NCI-H748 (cell line): ENCODE data around the gene DIS3L2.
"Not testable (repeated sequence)": the region's sequence is repeated elsewhere in the genome, so short reads cannot be mapped to it uniquely, and the experiment has no call there.

Experiments used
- DNase-seq: peaks from one replicate; lab custom pipeline; 2025; ENCODE audit not compliant: unreplicated experiment; lab: John Stamatoyannopoulos, UW

DIS3L2 gene

DNA sequence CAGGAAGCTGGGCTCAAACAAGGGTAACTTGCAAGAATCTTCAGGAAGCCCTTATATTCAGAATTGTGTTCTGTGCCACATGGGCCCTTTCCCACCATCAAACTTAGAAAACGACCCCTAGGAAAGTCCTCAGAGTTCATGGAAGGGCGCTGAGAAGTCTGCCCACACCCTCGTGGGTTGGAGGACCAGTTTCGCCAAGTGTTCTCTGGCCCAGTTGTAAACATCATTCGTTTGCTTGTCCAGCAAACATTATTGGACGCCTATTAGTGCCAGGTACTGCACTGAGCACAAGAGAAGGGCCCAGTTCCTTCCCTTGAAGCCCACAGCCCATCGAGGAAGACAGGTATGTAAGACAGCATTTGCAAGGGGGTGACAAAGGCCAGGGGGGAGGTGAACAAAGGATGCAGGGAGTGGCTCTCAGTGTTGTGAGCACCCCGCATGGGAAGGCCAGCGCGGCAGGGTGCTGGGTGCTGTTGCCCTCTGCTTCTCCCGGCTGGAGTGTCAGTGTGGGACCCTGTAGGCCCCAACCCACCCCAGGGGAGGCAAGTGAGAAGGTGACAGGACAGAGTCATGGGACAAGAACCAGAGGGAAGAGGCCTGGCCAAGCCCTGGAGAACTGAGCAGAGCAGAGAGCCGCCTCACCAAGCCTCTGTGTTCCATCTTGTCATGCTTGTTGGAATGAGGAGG is 356.8 kb downstream of the DIS3L2 start:
- no peak for DNase-seq

DNA sequence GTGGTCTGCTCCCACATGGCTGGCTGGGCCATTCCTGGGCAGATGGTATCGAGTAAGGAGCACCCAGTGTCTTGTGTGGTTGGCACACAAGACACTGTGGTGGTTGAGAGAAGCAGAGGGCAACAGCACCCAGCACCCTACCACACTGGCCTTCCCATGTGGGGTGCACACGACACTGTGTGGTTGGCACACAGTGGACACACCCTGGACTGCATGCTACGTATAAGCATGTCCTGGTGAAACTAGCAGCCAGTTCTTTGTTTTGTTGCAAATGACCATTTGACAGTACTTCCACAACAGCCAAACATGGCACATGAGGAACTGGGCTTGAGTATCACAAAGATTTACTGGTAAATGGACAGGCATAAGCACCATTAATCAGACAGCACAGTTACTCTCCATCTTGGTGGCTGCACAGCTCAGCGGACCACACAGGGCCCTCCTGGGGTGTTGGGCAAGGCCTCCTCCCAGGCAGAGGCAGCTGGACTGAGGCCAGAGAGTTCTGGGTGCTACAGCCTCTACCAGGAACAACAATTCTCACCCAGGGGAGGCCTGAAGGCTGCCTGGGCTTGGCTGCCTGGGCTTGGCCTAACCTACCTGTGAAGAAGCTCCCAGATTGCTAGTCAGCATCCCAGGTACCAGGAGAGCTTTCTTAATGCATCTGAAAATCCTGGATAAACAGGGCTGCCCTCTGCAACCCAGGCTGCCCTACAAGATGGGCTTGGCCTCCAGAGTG is 357.7 kb downstream of the DIS3L2 start:
- DNase-seq, result no peak

DNA sequence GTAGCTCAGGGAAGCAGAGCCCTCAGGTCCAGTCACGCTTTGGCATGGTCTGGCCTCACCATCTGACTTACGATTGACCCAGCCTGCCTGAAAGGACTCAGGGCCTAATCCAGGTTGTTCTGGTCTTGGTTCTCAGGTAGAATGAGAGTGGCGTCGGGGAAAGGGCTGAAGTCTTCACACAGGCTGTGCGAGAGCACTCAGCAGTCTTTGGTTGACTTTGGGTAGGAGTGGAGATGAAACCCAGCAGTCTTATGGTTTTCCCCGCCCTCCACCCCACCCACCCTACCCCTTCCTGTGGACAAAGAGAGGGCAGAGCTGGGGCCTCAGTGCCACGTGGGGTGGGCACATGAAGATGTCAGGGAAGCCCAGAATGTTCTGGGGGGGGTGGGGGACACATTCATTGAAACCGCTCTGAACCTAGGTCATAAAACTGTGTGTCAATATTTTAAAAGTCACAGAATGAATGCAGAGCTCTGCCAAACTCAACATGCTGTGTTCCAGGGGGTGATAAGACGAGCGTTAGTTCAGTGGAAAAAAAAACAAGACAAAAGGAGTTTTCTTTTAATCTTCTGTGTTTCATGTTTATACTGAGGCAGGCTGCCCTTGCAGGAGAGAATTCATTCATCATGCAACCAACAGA is 358.4 kb downstream of the DIS3L2 start:
- DNase-seq, result no peak

DNA sequence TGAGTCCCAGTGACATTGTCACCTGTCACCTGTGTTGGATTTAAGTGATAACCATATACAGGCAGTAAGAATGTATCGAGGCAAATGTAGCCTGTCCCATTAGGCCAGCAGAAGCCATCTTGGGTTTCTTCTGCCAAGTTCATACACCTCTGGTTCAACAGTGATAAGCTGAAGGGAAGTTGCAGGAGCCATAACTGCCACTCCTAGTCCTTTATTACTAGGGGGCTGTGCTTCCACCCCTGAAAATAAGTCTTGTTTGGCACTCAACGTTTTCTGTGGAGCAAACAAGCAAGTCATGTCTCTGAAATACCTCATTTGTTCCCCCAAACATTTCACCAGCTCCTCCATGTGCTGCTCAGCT is 358.9 kb downstream of the DIS3L2 start:
- DNase-seq, result no peak

DNA sequence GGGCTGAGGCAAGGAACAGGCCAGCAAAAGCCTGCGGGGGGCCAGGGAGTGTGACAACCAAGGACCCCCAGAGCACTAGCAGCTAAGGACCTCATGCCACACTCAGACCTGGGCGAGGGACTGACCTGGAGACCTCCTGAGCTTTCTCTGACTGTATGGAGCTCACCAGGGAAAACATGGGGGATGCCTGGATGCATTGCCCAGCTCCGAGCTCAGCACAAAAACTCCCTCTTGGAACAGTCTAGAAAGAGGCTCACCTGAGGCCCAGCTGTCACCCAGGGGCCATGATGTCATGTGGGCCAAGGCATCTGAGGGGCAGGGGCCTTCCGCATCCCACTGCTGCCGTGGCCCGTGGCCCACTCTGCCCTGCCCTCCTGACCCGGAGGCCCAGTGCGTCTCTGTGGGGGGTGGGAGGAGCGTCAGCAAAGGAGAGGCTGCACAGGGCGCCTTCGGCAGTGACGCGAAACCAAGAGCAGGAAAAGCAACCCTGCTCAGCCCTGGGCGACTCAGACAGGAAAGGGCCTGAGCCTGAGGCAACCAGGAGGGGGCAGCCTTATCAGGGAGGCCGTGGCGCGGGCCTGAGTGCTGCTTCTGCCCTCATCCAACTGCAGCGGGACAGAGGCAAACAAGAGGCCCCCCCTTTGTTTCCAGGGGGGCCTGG is 359.8 kb downstream of the DIS3L2 start:
- no peak for DNase-seq

DNA sequence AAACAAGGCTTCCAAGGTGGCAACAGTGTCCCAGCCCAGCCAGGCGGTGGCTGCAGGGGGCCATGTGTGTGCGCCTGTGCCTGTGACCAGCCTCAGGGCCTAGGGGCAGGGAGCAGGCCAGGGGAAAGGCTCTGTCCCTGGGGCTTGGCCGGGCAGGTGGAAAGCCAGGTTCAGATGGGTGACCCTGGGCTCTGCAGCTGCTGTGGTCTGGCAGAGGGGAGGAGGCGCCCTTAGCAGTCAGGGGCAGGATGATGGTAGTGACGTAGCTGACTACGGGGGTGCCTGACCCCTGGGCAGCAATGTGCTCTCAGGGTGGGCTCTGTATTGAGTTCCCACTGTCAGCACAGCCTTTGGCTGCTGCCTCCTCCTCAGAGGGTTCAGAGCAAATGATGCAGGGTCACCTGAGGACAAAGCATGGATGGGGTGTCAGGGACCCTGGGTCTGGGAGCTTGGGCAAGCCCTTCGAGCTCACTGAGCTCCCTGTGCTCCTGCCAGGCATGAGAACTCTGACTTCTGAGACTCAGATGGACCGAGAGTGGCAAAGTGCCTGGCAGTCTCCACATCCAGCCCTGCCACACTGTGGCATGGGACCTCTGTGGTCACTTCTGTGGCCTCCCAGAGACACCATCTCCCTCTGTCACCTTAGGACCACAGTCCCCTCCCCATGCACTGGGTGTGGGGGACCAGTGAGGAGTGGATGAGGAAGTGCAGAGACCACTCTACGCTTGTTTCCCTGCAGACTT is 360.5 kb downstream of the DIS3L2 start:
- DNase-seq, result no peak

DNA sequence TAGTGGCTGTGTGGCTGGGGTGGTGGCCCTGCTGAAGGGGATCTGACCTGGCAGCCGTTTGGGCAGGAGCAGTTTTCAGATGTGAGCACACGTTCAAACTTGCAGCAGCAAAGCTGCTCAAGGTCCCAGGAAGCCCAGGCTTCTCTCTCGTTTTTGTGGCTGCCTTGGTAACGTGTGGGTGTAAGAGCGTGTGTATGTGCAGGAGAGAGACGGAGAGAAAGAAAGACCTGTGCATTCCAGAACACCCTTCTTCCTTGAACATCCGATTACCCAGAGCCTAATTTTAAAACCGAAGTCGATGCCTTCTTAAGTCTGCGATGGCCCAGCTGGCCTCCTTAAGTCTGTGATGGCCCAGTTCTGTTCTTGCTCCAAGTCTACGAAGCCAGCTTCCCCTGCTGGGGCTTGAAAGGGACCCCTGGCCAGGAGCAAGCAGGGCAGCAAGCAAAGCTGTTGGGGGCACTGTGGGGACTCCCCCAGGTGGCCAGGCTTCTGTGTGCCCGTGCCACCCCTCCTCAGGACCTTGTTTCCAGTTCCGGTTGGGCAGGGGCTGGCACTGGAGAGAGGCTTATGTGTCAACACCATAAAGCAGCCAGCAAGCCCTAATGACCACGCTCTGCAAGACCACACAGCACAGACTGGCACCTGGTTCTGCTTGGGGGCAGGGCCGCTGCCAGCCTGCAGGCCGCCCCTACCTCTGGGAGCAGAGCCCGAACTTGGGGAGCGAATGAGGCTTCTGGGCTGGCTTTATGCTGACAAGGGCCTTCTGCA is 361.2 kb downstream of the DIS3L2 start:
- DNase-seq, result no peak

DNA sequence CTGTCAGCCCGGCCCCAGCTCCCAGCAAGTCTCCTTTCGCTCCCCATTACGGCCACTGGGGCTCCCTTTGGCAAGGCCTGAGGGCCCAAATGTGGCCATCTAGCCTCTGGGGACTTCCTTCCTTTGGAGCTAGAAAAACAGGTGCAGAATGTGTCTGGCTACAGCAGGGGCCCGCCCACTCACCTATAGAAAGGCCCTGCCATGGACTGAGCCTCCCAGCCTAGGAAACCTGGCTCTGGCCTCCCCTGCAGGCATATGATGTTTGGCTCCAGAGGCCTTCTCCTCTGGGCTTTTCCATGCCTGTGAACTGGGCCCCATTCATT is 361.8 kb downstream of the DIS3L2 start:
- DNase-seq, result no peak

DNA sequence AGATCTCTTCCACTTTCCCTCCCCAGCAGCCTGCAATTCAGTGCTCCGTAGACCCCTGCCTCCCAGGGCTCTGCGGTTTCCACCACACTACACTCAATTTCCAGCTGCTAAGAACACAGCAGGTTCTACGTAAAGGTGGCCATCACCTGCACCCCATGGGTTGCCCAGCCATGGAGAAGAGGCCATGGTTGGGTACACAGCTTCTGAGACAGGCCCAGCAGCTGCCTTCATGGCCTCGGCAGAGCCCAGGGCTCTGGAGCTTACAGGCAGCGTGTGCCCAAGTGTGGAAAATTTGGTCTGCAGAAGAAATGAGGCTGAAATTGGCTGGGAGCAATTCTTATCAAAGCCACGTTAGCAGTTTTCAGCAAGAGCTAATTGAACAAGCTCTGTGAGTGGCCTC is 362.5 kb downstream of the DIS3L2 start:
- not testable (repeated sequence) for DNase-seq

DNA sequence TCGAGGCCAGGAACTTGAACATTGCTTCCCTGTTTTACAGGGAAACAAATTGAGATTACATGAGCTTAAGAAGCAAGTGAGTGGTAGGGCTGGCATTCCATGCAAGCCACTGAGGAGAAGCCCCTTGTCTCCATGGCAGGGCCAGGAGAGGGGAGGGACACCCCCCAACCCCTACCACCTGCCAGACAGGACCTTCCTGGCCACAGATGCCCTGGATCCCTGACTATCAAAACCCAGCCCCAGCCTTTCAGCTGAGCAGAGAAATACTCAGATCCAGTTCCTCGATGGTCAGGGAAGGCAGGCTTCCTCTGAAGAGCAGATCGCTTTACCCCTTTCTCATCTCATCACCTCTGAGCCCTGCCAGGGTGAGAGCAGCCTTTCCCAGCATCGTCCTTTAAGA is 363.3 kb downstream of the DIS3L2 start:
- DNase-seq, result no peak

DNA sequence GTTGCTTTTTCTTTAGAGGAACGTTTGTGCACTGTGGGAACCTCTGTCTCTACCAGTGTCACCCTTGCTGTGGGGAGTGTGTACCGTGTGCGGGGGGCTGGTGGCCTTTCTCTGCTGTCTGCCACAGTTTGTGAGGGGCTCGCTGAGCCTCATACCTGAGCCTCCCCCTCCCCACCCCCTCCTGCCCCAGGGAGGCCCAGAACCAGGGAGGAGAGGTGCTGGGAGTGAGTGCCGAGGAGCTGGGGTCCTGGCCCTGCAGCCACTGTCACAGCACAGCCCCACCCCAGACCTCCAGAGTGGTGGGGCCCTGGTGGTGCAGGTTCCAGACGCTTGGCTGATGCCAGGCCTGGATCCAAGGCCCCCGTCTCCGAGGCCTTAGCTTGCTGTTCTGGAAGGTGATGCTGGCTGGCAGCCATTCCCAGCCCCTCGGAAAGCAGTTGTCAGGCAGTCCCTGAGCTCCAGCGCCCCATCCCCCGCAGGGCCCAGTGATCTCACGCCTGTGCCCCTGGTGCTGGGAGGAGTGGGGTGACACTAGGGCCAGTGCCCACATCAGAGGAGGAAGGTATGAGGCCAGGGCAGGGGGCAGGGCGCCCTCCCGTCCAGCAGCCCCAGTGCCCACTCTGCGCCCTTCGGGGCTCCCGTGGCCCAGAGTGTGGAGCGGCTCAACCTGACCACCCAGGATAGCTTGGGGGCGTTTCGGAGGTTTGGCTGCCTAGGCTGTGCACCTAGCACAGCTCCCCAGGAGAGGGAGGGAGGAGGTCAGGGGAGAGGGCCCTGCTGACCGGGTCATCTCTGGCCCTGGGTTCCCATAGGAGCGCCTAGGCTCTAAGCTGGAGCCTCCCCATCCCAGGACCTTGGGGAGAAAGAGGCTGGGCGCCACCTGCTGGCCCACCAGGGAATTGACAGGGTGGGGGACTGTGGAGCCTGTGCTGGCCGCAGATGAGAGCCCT is 364.1 kb downstream of the DIS3L2 start:
- DNase-seq, result peak; percentile 19

DNA sequence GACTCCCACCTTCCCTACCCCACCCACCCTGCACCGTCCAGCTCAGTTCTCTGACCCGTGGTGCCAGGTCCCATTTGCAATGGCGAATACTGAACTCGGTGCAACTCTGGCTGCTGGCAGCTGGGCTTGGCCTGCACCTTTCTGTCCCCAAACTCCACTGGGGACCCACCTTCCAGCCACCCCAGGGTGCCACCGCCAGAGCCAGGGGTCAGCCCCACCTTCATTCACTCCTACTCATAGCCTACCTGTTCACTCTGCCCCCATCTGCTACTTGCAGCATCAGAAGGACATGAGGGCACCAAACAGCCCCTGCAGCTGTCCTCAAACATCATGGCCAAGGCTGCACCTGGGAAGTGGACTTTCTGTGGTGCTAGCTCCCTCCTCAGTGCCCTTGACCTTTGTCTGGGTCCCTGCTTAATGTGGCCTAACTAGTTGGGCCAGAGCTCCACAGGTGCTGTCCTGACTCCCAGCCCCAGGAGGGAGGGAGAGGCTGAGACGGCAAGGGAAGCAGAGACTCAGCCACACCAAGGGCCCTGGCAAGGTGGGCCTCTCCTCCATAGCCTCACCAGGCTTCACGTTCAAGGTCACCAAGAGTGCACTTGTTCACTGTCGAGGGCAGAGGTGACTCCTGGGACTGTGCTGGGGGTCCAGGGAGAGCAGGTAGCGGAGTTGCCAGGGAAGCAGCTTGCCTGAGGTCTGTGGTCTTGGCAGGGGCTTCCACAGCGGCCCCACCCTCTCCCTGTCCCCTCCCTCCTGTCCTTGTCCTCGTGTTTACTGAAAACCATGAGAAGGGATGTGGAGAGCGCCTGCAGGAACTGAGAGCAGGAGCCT is 365.0 kb downstream of the DIS3L2 start:
- not testable (repeated sequence) for DNase-seq

DNA sequence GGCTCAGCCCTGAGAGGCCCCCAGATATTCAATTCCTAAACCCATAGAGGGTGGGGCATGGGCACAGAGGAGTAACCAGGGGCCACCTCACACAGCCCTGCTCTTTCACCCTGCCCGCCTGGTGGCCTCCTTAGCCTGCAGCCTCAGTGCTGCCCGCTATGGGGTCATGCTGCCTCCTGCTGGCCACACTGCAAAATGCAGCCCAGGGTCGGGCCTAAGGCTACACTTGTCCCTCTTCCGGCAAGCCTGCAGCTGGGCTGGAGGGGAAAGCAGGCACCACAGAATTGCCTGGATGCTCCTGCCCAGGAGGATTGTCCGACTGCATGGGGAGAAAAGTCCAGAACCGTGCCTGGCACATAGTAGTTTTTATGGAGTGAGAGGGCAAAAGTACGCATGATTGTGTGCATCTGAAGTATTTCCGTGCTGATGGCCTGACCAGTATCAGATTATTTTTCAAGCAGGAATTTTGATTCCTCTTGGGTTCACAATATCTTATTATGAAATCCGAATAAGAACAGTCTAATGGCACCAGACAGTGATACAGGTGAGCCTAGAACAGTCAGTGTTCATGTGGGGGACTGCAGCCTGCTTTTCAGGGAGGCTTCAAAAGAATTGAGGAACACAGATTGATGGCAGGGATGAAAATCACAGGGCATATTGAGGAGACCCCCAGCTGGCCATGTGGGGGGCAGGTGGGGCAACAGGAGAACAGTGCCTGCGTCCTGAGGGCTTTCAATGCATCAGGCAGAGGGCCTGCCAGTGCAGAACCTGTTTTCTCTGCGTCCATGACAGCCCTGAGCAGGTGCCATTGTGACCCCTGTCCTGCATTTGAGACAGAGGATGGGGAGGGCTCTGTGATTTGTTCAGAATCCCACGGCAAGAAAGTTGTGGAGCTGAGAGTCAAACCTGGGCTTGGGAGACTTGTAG is 365.9 kb downstream of the DIS3L2 start:
- DNase-seq, result peak; percentile 36

DNA sequence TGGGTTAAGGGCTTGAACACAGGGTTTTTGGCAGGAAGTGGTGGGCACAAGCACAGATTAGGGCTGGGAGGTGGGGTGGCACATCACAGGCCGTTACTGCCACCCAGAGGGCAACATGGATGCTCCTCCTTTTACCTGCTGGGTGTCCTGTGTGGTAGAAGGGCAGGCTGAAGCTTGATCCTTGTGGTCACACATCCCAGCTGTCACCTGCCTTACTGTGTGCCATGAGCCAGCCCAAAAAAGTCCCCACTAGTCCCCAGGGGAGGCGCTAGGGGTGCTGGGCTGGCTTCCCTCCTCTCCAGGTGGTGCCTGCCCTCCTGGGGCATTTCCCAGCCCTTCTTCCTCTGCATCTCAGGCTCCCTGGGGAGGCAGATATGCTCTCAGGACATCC is 366.5 kb downstream of the DIS3L2 start:
- DNase-seq, result no peak

DNA sequence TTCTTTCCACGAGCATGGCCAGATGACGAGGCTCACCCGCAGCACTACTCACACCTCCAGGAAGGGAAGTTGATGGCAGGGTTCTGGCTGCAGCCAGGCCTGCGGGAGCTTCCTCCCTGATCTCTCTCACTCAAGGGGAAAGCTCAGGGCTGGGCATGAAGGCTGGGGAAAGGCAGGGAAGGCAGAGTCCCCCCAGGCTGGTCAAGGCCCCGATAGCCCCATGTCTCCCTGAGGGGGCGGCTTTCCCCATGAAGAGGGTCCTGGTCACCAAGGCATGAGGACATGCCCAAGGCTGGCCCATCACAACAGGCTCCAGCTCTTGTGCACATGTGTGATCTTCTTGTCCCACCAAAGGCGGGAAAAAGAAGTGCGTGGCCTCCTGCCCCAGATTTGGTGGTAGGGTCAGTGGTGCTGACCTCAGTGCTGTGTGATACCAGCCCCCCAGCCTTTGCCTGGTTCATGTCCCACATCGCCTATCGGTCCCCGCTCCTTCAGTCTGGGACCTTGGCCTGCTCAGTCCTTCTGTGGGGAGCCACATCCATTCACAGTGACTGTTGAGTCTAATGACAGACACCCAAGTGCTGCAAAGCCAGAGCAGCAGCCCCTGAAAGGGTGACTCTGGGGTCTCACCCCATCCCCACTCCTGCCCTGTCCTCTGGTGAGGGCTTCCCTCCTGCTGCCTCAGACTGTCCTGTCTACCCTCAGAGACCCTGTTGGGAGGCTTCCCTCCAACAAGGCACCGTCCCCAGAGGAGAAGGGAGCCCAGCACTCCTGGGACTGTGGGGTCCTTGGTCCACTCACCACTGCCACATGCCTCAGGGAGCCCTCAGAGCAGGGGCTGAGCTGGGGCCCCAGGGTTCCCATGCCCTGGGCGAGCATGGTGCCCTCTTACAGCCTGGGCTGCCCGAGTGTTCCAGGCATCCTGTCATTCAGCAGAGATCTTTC is 367.3 kb downstream of the DIS3L2 start:
- no peak for DNase-seq

DNA sequence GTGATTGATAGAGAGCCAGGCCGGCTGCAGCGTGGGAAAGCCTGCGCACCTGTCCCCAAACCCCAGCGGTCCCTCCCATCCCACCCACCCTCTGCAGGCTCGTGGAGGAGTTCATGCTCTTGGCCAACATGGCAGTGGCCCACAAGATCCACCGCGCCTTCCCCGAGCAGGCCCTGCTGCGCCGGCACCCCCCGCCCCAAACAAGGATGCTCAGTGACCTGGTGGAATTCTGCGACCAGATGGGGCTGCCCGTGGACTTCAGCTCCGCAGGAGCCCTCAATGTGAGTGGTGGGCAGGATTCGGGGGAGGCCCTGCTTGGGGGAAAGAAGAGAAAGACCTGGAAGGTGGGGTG is 368.2 kb downstream of the DIS3L2 start:
- DNase-seq, result no peak
